Myocyte (in vitro differentiated cells): ENCODE measurements around the gene FCRLA. TPM values are rescaled to one million over a fixed set of nuclear protein-coding genes. Genes with fewer than 3 reads are reported as not detected.

Experiments
- DNase-seq: peaks from one replicate; pipeline ENCODE4 v3.0.0-alpha.2; 2012; ENCODE audit warnings: low read depth
- total RNA-seq: library from RNA; depleted of rRNA; stranded (reverse); fragments of >200 nt; gene quantifications from 2 replicates; pipeline ENCODE4 v1.2.3, GENCODE V29; 2014

Gene FCRLA
- total RNA-seq, 1 donor from 2014 or later = 1.5 TPM

DNA sequence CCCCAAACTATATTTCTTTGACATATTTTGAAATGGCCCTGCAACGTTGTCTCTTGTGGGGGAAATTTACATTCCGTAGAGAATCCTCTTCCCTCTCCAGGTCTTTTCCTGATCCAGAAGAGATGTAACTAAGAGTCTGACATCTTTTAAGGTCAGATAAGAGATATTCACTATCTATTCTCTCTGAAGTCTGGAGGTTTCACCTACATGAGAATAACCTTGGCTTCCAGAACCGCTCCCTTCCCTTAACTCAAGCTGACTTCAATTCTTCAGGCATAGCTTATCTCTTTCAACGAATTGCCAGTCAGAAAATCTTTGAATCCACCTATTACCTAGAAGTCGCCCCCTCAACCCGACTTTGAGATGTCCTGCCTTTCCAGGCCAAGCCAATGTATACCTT lies 24.2 kb downstream of the FCRLA start:
- no peak for DNase-seq

DNA sequence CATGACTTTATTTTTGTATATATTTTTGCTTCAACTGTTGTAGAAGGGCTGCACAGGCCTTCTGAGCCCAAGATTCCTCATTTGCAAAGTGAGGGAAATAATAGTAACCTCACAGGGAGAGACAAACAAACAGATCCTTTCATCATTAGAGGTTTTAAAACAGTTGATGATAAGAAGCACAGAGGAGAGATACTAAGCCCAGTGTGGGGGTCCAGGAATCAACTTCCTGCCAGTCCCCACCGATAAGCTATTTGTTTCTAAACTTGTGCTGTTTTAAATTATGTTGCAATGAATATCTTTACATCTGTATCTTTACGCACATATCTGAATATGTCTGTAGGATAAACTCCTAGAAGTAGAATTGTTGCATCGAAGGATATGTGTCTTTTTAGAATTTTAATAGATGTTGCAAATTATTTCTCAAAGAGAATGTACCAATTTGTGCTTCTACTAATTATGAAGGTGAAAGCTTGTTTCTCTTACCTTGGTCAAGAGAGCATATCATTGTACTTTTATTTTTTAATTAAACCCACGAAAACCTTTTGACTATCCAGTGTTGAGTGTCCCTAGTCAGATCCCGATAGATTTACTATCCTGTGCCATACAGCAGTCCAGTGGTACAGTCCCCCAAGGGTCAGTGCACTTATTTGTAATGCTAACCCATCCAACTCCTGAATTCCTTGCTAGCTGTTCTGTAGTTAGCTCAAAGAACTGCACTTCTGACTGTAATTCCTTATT lies 25.1 kb downstream of the FCRLA start:
- no peak for DNase-seq

DNA sequence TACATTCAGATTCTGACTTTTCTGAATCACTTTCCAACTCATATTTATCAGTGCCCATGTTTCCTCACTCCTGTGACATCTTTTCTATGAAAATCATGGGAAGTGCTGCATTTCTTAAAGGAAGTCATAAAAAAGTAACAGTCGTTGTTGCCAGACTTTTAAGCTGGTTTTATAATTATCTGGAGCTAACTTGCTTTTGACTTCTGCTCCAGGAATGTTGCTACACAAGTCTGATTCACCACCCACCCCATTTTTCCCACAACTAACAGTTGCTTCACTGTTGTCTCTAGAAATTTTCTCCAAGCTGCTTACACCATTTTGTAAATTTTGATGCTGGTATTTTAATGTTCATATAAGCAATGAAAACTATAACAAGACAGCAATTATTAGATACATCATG lies 26.5 kb downstream of the FCRLA start:
- peak; percentile 62 for DNase-seq

DNA sequence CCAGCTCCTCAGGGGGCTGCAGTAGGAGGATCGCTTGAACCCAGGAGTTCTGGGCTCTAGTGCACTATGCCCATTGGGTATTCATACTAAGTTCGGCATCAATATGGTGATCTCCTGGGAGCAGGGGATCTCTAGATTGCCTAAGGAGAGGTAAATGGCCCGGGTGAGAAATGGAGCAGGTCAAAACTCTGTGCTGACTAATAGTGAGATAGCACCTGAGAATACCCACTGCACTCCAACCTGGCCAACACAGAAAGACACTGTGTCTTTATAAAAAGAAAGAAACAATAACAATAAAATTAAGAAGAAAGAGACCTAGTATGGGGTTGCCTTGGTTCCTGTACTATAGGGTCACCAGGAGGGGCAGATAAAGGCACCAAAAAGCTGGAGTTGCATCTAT lies 28.8 kb downstream of the FCRLA start:
- no peak for DNase-seq

DNA sequence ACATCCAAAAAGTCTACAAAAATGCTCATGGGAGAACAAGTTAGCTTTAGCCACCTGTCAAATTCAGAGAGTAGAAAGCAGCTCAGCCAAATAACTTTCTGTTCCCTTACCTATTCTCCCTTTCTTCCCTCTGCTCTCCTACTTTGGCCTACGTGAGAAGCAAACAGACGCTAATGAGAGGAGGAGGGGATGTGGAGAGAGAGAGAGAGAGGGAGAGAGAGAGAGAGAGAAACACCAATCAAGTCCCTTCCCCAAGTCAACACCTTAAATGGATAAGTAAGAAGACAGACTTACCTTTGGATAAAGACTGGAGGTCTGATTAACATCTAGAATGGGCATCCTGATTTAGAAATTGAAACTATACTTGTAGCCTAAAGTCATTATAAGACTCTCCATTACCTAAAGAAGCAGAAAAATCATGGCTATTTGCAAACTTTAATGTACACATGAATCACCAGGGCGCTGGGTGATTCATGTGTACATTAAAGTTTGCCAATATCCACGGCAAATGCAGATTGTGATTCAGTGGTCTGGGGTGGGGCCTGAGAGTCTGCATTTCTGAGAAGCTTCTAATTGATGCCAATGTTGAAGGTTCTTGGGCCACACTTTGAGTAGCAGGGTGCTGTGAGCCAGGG lies 29.4 kb downstream of the FCRLA start:
- DNase-seq = no peak

DNA sequence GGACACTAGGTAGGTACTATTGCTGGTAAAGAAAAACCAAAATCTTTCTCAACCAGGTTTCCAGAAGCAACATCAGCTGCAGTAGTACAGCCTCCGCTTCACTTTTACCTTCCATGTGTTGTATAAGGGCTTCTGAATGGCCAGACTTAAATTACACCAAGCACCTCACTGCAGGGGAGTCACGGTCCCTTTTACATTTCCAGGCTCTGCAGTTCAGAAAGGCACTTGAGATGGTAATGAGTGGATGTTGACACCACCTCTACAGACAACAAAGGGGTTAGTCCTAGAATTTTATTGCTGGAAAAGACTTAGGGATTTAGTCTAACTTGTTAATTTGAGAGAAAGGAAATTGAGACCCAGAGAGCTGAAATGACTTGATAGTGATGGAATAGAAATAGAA lies 30.6 kb downstream of the FCRLA start:
- no peak for DNase-seq

DNA sequence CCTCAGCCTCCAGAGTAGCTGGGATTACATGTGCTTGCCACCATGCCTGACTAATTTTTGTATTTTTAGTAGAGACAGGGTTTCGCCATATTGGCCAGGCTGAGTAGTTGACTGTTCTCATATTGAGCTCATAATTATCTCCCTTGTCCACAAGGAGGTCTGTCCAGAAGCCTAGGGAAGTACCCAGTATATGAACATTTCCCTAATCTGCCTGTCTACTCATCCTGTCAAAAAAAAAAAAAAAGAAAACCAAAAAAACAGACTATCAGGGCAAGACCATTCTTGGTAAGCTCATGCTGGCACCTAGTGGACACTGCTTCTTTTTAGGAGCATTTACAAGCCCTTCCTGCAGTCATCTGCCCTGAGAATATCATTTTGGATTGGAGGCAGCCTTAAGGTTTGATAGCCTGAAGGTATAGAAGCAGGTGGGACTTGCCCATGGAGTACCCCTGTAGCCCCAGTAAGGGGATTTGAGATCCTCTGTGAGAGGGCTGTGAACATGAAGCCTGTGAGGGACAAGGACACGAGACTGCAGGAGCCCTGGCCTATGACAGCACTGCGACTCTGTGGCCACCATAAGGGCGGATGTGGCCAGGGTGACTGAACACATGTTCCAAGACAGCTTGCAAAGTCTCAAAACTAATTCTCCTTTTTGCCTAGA lies 31.7 kb downstream of the FCRLA start:
- peak; percentile 68 for DNase-seq

DNA sequence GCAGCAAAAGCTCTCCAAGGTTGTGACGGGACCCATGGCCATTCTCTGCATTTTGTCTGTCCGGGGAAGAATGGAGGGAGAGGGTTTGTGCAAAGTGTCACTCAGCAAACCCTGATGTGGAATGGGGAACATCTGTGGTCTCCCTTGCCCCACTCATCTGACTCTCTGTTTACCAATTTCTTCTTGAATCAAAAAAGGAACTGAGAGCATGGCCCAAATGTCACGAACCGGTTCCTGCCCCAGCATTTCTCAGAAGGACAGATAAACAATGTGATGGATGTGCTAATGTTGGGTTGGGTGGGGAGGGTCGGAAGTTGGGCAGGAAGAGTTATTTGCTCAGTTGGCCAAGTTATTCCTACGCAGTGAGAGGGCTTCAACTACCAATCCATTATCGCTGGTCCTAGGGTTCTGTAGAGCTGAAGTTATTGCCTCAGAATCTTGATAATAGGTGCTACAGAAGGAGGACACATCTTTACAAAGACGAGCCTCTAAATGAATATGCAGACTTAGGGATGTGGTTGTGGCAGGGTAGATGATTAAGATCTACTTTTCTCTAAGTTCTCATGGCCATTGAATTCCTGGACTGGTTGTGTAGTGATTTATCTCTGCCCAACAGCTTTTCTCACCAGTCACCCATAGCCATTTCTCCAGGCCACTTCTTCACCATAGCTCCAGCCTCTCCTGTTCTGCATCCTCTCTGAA lies 33.0 kb downstream of the FCRLA start:
- no peak for DNase-seq

DNA sequence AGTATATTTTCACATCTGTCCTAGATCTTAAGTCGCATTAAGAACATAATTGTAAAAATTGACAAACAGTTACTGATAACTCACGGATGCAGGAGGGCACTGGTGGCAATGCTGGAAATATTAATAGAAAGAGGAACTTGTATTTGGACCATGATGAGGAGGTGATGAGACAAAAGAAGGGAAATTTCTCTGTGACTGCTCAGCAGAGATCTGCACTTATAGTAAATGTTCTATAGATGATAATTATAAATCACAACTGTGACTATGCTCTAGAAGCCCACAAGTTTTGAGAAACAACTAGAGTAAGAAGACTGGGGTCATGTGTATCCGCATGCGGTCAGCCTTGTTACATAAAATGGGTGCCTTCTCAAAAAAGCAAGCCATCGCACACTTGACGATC lies 33.9 kb downstream of the FCRLA start:
- no peak for DNase-seq

DNA sequence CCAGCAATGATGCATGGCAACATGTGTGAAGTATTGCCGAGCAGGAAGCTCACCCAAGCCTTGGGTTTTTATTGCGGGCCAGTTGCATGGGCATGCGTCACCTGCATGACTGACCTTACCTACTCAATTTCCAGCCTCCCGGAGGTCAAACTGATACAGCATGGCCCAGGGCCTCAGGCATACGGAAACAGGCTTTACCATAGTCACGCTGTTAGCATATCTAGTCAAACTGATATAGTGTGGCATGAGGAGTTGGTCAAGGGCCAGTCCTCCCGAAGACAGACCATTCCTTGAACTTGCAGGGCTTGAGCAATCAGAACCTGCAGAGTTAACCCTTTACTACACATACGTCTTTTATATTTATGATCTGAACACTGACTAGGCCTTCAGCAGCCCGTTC lies 36.2 kb downstream of the FCRLA start:
- no peak for DNase-seq

DNA sequence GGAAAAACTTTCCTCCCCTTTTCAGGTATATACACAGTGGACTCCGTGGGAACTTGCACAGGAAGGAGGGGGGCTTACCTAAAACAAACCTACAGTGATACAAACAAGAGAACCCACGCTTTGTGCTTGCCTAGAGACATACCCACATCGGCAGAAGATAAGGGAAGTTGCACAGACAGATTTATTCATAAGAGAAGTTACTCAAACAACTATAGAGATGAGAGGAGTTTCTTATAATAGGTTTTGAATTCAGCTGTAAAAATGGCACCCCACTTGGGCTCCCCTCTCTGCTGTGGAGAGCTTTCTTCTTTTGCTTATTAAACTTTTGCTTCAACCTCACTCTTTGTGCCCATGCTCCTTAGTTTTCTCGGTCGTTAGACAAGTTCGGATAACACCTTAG lies 40.8 kb downstream of the FCRLA start:
- no peak for DNase-seq

DNA sequence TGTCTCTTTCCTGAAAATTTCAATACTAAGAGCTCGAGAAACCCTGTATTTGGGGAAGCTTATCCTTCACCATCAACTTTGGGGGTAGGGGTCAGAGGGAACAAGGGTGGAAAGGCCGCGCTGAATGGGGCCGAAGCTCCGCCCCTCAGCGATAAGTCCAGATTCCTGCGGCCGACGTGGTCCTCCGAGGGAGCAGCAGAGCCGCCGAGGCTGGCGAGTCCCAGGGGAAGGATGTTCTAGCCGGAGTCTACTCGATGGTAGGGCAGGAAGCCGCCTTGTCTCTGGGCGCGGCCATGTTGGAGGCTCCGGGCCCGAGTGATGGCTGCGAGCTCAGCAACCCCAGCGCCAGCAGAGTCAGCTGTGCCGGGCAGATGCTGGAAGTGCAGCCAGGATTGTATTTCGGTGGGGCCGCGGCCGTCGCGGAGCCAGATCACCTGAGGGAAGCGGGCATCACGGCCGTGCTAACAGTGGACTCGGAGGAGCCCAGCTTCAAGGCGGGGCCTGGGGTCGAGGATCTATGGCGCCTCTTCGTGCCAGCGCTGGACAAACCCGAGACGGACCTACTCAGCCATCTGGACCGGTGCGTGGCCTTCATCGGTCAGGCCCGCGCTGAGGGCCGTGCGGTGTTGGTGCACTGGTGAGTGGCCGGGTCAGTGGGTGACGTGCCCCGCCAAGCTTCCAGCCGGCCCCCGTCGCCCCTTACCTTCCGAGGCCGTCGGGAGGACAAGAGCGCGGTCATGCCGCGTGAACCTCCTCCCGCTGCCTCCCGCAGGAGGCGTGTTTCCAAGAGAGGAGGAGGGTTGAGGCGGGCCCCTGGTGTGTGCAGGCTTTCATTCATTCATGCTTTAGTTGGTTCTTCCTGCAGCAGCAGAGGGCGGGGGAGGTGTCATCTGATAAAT lies 42.7 kb downstream of the FCRLA start, which contains the start of gene DUSP12:
Gene DUSP12, plus strand, starts transcription at position 278 of the 899 bp plus-strand sequence. Its CDS starts 16 bp downstream, at position 294.
- peak; percentile 96 for DNase-seq

DNA sequence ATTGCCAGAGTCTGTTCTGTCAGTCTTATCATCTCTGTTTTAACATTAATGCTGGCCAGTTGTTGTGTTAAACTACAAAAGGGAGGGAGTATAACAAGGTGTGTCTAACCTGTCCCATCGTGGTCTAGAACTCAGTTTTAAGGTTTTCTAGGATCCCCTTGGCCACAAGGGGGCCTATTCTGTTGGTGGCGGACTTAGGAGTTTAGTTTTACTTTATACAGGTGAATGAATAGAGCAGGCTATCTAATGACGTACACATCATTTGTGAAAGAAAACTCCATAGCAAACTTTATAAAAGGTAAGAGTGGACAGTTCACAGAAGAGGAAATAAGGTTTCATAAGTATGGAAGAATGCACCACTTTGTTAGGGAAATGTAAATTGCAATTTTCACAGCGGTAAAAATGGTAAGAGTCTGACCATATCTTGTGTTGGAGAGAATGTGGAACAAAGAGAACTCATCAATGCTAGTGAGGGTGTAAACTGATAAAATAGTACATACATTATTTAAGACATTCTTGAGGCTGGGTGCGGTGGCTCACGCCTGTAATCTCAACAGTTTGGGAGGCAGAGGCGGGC lies 56.6 kb downstream of the FCRLA start:
- no peak for DNase-seq

Other genes starting within 250 kb of the FCRLA start
- gene FCGR2A, start 201.8 kb upstream of the FCRLA start, total RNA-seq = not detected in 2 replicates
- gene HSPA6, start 182.7 kb upstream of the FCRLA start, total RNA-seq = not detected in 2 replicates
- not detected in 2 replicates for gene FCGR3A, start 157.4 kb upstream of the FCRLA start, total RNA-seq
- not detected in 2 replicates for gene FCGR3B, start 76.1 kb upstream of the FCRLA start, total RNA-seq
- not detected in 2 replicates for gene FCGR2B, start 44.1 kb upstream of the FCRLA start, total RNA-seq
- gene FCRLB, start 14.3 kb downstream of the FCRLA start, total RNA-seq = 0.21 and 0.57 TPM in 2 replicates
- gene DUSP12, start 42.6 kb downstream of the FCRLA start, total RNA-seq = 17.6 and 22.1 TPM in 2 replicates
- 30.2 and 32.4 TPM in 2 replicates for gene ATF6, start 59.1 kb downstream of the FCRLA start, total RNA-seq